Stimulated activated CD8-positive, alpha-beta memory T cell treated with anti-CD3 and anti-CD28 coated beads, Interleukin-4, amount 100 ng/mL, for 4 hours (primary cell): ENCODE measurements around the gene SNAP25.

Source experiments
- DNase-seq, 2 donors: peaks; one replicate each; pipeline ENCODE4 v3.0.0-alpha.2; 2020; ENCODE audit warnings: low read depth in 2 of 2, low spot score in 1 of 2

Gene SNAP25

DNA sequence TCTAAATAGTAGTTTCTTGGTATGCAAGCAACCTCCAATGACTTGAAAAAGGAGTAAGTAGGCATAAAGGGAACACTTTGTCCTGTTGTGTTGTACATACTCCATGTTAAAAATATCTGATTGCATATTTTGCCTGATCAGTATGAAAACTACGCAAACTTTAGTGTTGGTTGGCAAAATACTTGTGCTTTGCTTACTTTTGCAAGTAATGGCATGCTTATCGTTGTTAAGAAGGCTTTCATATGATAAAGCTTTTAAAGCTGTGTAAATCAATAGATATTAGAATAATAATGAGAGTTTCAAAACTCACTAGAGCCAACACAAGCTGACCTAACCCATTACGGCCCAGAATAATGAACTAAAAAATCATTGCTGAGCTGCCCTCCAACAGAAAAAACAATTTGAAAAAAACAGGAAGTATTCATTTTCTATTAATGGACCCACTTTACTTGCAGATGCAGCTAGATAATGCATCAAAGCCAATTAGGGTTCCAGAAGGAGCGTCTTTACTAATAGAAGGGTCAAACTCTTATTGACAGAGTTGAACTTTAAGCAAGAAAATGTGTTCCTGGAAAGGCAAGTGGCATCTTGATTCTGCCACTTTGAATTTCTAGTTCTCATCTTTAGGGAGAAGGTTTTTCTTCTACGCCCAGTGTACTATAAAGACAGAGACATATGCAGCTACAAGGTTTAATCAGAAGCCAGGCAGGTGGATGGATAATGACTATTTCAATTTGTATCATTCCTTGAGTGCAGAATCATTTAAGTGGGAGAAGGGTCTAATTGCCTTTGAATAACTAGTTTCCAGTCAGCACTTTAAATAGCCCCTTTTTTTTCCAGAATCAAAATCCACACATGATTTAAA lies 82.2 kb downstream of the SNAP25 start:
- DNase-seq: no peak

DNA sequence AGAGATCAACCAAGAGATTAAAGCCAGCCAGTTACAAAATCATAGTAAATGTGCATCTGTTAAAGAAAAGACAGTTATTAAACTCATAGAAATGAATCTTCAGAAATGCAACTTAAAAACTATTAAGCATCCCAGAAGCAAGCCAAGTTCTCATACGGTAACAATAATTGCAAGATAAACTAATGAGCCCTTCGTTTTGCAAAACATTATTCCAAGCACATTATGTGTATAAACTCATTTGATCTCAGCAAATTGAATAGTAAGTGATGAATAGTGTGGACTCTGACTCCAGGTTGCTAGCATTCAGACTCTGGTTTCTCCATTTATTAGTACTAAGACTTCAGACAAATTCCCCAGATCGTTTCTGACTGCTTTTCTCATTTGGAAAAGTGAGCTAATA lies 85.2 kb downstream of the SNAP25 start:
- no peak for DNase-seq

DNA sequence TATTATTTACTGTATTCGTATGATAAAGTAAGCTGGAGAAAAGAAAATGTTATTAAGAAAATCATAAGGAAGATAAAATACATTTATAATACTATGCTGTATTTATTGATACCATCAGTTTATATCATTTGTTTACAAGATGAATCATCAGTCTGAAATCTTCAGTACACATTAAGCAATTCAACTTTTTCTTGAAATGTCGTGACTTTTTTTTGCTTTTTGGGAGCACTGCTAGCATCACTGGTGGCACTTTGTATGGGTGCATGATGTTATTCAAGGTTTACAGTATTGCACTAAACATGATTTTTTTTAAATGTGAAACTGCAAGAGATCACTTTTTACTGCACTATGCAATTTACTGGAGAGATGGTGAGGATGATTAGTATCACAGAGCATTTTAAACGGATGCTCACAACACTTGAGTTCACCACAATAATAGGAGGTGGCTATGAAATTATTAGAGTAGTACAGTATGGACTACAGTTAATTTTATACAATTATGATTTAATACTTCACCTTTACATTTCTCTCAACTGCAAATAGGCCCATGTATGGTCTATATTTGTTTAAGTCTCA lies 85.9 kb downstream of the SNAP25 start:
- no peak for DNase-seq

DNA sequence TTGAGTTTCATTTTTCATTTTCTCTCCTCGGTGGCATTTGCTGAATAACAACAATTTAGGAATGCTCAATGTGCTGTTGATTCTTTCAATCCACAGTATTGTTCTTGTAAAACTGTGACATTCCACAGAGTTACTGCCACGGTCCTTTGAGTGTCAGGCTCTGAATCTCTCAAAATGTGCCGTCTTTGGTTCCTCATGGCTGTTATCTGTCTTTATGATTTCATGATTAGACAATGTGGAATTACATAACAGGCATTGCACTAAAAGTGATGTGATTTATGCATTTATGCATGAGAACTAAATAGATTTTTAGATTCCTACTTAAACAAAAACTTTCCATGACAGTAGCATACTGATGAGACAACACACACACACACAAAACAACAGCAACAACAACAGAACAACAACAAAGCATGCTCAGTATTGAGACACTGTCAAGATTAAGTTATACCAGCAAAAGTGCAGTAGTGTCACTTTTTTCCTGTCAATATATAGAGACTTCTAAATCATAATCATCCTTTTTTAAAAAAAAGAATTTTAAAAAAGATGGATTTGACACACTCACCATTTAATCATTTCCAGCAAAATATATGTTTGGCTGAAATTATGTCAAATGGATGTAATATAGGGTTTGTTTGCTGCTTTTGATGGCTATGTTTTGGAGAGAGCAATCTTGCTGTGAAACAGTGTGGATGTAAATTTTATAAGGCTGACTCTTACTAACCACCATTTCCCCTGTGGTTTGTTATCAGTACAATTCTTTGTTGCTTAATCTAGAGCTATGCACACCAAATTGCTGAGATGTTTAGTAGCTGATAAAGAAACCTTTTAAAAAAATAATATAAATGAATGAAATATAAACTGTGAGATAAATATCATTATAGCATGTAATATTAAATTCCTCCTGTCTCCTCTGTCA lies 88.1 kb downstream of the SNAP25 start:
- no peak for DNase-seq

DNA sequence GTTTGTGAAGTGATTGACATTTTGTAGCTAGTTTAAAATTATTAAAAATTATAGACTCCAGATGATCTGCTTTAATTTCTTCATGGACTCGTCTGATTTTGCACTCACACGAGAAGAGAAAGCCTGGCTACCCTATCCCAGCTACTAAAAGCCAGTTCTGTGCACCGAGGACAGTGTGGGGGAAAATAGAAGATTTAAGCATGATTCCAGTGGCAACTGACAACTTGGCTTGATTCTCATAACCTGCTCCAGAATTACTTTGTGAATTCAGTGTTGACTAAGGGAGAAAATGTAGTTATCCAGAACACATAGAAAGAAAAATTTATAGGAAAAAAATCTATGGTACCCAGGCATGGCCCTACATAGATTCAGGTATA lies 88.7 kb downstream of the SNAP25 start:
- DNase-seq: no peak

DNA sequence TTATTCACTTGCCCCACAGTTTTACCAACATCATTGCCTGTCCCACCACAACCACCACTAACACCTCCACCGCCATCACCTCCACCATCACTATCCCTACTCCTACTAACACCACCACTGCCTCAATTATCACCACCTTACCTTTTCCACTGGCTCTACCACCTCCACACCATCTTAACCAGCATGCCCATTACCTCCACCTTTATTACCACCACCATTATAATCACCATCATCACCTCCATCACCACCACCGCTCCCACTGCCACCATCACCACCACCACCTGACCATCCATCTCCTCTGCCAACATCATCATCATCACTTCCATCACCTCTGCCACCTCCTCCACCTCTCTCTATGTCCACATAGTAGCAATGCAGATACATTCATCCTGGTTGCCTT lies 90.0 kb downstream of the SNAP25 start:
- no peak for DNase-seq

DNA sequence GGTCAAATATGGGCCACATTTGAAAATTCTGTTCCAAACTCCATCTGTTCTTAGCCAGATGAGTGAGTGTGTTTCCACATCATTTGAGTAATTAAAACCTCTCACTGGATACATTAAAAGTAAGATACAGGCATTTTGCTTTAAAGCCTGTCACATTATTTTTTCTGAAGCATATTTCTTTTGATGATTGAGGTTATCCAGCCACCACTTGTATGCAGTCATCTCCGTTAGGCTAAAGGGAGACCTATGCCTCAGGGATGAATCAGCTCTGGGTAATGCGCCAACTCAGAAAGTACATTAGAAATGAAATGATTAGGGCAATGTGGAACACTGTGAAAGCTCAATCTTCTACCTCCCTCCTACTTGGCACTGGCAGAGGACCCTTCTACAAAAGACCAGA lies 90.7 kb downstream of the SNAP25 start:
- no peak for DNase-seq

DNA sequence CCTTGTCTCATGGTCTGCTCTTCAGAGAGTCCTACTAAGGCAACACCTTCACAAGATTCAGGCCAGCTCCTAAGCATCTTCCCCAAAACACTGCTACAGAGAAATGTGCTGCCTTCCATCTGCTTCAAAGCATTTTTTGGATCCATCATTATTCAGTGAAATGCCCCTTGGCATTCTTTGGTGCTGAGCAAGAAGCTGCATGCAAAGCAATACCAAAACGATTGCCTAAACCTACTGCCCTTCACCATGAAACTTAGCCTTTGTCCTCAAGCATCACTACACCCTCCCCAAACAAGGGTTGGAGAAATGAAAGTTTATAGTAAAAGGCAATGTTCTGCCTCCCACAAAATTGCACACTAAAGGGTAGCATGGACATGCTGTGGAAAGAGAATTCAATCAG lies 93.5 kb downstream of the SNAP25 start:
- DNase-seq: no peak

DNA sequence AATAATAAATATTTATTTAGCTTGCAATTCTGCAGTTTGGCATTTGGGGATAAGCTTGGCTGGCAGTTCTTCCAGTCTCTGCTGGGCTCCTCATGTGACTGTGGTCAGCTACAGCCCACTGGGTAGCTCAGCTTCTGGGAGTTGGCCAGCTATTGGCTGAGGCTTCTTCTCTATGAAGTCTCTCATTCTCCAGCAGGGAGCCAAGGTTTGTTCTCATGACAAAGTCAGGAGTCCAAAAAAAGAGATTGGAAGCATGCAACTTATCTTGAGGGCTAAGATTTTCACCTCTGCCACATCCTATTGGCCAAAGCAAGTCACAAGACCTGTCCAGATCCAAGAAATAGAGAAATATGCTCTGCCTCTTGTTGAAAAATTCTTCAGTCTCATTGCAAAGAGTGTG lies 94.6 kb downstream of the SNAP25 start:
- DNase-seq: no peak

DNA sequence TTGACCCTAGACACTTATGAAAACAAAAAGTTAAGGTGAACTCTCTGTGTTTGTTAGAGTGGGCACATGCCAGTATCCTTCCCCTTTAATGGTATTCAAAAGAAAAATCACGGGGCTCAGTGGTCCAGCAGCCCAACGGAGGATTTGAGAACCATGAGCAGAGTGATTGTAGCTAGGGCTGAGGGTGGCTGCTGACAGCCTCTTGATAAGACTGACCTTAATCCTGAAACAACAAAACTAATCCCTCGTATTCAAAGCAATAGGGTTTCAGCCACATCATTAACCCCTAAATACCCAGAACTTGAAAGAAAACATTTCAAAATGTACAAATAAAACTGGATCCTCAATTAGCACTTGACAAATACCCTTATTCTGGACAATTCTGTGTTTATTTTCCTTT lies 95.1 kb downstream of the SNAP25 start:
- no peak for DNase-seq

DNA sequence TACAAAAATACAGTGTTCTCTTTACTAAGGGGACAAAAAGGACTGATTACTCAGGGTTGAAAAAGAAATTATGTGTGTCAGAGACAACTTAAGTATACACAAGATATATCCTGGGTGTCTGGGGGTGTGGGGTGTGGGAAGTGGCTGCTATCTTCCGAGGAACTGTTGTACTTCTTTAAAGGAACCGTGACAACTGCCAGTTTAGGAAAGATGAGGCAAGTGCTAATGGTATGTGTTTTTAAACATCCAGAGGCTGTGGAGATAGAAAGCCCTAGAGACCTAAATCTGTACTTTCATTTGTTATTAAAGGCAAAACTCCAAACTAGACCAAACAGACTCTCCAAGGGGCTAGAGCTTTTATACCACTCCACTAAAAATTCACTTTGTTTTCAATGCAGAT lies 95.6 kb downstream of the SNAP25 start:
- no peak for DNase-seq

DNA sequence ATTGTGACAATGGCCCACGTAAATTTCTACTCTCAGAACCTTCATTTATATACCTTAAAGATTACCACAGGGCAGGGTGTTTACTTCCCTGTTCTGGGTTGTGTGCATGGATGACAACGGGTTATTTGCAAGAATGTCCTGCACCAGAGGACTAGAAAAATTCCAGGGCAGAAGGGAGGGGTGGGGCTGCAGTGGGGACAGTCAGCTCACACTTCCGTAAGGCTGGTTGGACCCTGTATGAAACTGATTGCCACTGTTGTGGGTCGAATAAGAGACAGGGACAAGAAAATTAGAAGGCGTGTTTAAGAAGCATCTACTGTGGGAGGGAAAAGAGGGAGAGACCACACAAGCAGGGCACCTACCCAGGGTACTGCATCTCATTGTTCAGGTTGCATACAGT lies 96.5 kb downstream of the SNAP25 start:
- DNase-seq: no peak

DNA sequence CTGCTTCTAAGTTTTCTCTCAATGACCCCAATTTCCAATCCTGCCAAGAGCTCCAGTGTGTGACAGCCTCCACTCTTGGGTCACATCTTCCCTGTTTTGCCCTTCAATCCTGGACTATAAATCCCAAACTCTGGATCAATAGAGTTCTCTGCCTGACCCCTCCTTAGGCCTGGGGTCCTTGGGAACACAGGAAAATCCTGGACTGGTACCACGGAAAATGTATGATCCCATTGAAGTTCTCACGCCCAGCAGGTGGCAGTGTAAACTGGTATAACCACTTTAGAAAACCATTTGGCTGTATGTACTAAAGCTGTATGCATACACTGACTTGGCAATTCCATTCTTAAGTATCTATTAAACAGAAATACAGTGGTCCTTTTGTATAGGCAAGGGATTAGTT lies 98.0 kb downstream of the SNAP25 start:
- no peak for DNase-seq

DNA sequence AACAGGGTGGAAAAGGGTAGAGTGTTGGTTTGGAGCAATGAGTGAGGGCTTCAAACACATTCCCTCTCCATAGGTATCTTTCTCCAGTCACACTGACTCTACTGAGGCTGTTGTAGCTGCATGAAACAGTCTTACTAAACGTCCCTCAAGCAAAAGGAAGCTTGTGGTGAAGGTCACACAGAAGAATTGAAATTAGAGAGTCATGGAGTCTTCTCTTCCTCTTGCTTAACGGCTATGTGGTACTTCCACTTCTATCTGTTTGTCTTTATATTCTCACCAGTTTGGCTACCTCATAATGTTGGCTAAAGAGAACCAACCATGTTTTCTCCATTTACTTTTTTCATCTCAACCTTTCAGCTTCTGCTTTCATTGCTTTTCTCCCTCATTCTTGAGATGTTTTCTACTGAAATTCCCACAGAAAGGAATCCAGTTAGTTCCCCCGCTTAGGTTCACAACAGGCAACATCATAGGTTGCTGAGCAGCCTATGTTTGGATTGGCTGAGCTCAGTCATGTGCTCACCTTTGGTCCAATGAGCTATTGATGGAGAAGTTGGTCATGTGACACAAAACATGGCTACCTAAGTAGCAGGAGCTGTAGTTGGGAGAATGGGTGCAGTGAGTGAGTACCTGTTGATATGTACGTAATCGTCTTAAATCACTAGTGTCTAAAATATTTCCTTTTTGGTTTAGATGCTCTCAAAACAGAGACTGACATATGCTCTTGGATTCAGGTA lies 99.8 kb downstream of the SNAP25 start:
- no peak for DNase-seq

DNA sequence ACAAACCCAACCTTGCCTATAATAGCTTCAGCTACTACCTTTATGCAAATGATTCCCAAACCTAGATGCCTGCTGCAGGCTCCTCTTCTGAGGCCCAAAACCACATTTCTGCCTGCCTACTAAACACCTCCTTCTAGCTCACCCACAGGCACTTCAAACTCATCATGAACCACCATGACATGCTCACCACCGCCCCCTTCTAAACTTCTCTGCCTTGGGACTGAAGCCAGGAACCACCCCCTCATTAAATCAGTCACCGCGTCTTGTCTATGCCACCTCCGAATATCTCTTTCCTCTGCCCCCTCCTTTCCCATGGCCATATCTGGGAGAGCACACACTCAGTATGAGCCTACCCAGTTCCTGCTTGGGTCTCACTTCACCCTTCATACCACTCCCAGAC lies 101.2 kb downstream of the SNAP25 start:
- no peak for DNase-seq

DNA sequence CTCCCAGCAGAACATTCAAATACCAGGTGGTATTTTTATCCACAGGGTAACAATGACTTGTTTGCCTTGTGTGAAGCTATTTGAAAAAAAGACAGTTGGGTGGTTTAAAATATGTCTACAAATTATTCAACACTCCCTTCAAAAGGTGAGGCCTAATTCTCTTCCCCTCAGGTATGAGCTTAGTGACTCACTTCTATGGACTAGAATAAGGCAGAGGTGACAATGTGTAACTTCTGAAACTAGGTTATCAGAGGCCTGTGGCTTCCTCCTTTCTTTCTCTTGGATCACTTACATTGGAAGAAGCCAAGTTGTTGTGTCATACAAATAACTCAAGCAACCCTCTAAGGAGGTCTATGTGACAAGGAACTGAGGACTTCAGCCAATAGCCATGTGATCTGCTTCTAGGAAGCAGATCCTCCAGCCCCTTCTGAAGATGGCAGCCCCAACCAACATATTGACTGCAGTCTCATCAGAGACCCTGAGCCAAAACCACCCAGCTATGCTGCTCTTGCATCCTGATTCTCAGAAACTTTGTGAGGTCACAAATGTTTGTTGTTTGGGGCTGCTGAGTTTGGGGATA lies 102.6 kb downstream of the SNAP25 start:
- DNase-seq: no peak

DNA sequence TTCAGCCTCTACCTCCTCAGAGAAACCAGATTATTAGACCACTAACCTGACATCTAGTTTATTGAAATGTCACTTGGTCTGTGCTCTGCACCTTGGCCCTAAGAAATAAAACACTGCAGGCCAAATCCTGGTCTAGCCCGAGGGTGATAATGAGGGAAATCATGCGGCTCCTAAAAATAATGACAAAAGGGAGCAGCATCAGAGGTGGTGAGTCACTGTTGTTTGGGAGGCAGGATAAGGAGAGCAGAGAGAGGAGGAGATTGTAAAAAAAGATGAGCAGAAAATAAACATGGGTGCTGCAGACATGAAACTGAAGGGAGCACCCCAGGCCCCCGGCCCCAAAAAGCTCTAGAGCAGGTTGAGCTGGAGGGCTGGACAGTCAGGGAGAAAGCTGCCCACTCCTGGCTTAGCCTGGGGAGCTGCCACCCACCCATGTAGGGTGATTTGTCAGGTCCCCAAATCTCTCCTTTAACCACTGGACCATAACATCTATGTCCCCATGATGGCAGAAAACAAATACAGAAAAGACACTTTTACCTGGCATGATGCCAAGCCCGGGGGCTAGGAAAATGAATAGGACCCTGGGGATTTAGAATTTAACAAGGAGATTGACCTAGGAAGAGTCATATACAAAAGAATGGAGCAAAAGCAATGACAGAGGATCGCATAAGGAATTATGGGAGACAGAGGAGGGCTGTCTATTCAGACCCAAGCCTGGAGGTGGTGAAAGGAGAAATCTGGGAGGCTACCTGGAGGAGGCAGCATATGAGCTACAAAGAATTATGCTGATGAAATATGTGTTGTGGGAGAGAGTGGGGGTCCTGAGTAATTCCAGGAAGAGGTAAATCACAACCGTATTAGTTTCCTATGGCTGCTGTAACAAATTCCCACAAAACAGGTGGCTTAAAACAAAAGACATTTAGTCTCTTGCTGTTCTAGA lies 103.7 kb downstream of the SNAP25 start:
- no peak for DNase-seq

DNA sequence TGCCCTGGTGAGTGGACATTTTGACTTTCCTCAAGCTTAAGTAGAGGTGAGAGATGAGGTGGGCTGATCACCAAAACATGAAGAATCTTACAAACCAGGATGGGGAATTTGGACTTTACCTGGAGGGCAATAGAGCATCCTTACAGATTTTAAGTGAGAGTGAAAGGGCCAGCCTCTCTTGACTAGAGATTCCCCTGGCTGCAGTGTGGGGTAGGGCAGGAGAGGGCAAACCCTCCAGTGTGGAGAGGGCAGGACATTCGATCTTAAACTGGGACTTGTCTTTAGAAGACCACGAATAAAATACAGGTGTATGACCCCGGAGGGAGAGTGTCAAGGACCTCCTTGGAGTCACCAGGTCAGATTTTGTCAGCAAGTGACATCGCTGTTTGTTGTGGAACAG lies 105.1 kb downstream of the SNAP25 start:
- DNase-seq: no peak

DNA sequence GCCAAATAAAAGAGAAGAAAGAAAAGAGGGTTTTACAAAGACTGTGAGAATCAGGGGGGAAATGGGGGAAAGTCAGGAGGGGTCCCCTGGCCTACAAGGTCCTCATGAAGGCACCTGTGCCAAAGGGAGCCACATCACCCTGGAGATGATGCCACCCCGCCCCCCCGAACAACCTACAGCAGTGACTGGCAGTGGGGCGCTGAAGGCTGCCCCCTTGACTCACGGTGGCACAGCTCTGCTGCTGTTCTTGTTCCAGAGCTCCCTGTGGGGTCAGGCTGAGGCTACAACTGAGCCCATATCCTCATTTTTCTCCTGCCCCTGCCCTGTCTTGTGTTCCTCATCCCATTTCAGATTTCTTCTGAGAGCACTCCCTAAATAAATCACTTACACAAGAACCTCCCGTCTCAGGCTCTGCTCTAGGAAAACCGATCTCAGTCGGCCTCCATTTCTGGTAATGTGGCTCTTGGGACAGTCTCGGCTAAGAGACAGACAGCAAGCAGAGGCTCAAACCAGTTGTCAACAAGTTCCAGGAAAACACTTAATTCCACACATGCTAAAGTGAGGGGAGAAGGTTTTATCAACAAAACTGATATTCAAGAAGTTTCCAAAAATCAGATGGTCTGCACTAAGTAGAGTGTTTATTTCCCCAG lies 105.7 kb downstream of the SNAP25 start:
- DNase-seq: no peak
